H1 (cell line): ENCODE data around the gene MMS22L. TPM values are rescaled to one million over a fixed set of nuclear protein-coding genes. Genes with fewer than 3 reads are reported as not detected.

Experiments
- CTCF ChIA-PET: fragments of 300-600 bp; sonication (Branson Sonifier 250); formaldehyde crosslinking; loops from one replicate; lab custom pipeline; 2021; ENCODE audit not compliant: partially characterized antibody; lab: Charles Lee
- POLR2A ChIA-PET: fragments of 300-600 bp; sonication (Branson Sonifier 250); formaldehyde crosslinking; loops from one replicate; lab custom pipeline; 2021; ENCODE audit warnings: inconsistent platforms; ENCODE audit not compliant: partially characterized antibody; lab: Charles Lee
- DNase-seq, 2 experiments: peaks; one replicate each; pipeline versions ENCODE4 v3.0.0 to v3.0.0-alpha.2; 2010 to 2022; ENCODE audit warnings: low spot score in 2 of 2, low read depth in 1 of 2, mixed read lengths in 1 of 2
- FAIRE-seq: peaks from 2 replicates; lab custom pipeline; 2011; peaks lifted over from hg19 to GRCh38; lab: Jason Lieb, UNC
- H2AFZ ChIP-seq: 2 replicates; pipeline ENCODE4 v1.8.1; 2012; ENCODE audit warnings: low read length, inconsistent platforms
- H2AK5ac ChIP-seq: 2 replicates; pipeline ENCODE4 v1.6.1; 2013; ENCODE audit warnings: low read depth, low read length
- H2BK120ac ChIP-seq: replicated peaks from 2 replicates; pipeline ENCODE3; 2013; ENCODE audit warnings: low read depth, low read length, inconsistent platforms
- H2BK12ac ChIP-seq: 2 replicates; pipeline ENCODE4 v1.6.1; 2013; ENCODE audit warnings: low read depth, low read length
- H2BK15ac ChIP-seq: 2 replicates; pipeline ENCODE4 v1.6.1; 2013; ENCODE audit warnings: low read length
- H2BK20ac ChIP-seq: 2 replicates; pipeline ENCODE4 v1.6.1; 2013; ENCODE audit warnings: low read length
- H2BK5ac ChIP-seq: 2 replicates; pipeline ENCODE4 v1.6.1; 2013; ENCODE audit warnings: low read depth, low read length
- H3K14ac ChIP-seq: 2 replicates; pipeline ENCODE4 v1.6.1; 2013; ENCODE audit warnings: inconsistent platforms; ENCODE audit not compliant: insufficient read length
- H3K18ac ChIP-seq: 2 replicates; pipeline ENCODE4 v1.6.1; 2013; ENCODE audit warnings: low read length; ENCODE audit errors: extremely low read depth
- H3K23ac ChIP-seq: 2 replicates; pipeline ENCODE4 v1.6.1; 2013; ENCODE audit warnings: inconsistent platforms; ENCODE audit not compliant: insufficient read length
- H3K23me2 ChIP-seq: 2 replicates; pipeline ENCODE4 v1.6.1; 2013; ENCODE audit warnings: low read depth, low read length
- H3K27ac ChIP-seq: 2 replicates; pipeline ENCODE4 v1.6.1; 2011; ENCODE audit warnings: low read depth, low read length, inconsistent platforms
- H3K27me3 ChIP-seq, 4 experiments: replicated peaks in 1 of 4; 1 replicate in 1 of 4; 2 replicates in 3 of 4; pipeline versions ENCODE4 v1.6.1 to v1.8.1; 2011 to 2013; ENCODE audit warnings: low read length in 3 of 4, mild to moderate bottlenecking in 3 of 4, inconsistent platforms in 2 of 4, mixed read lengths in 2 of 4, moderate library complexity in 1 of 4; ENCODE audit not compliant: control insufficient read depth in 3 of 4, insufficient read depth in 3 of 4; ENCODE audit errors: extremely low read depth in 1 of 4
- H3K36me3 ChIP-seq, 4 experiments: 2 replicates each; pipeline versions ENCODE4 v1.6.1 to v1.8.1; 2011 to 2013; ENCODE audit warnings: mild to moderate bottlenecking in 4 of 4, low read length in 3 of 4, moderate library complexity in 2 of 4, control low read depth in 1 of 4, inconsistent platforms in 1 of 4; ENCODE audit not compliant: insufficient read depth in 4 of 4, control insufficient read depth in 2 of 4
- H3K4ac ChIP-seq: replicated peaks from 2 replicates; pipeline ENCODE3; 2013; ENCODE audit warnings: low read length, low read depth, mixed read lengths, inconsistent platforms; ENCODE audit not compliant: insufficient read length
- H3K4me1 ChIP-seq, 4 experiments: replicated peaks in 1 of 4; 1 replicate in 1 of 4; 2 replicates in 3 of 4; pipeline versions ENCODE4 v1.6.1 to v1.8.1; 2011 to 2013; ENCODE audit warnings: low read length in 3 of 4, inconsistent platforms in 2 of 4, mixed read lengths in 1 of 4; ENCODE audit not compliant: insufficient read depth in 4 of 4, control insufficient read depth in 3 of 4
- H3K4me2 ChIP-seq, 2 experiments: 2 replicates each; pipeline versions ENCODE4 v1.6.1 to v1.8.1; 2011 to 2013; ENCODE audit warnings: low read depth in 2 of 2, low read length in 2 of 2, control low read depth in 1 of 2, inconsistent platforms in 1 of 2, mild to moderate bottlenecking in 1 of 2; ENCODE audit not compliant: insufficient read depth in 1 of 2
- H3K4me3 ChIP-seq, 4 experiments: fragments of 200-600, 300-600 bp in 1 of 4; sonication (generic), shearing (Covaris generic), sonication (Bioruptor Twin) in 1 of 4; 2 replicates each; pipeline versions ENCODE4 v1.5.1 to v1.8.1; 2011 to 2016; ENCODE audit warnings: low read length in 4 of 4, low read depth in 3 of 4, control low read depth in 2 of 4, inconsistent platforms in 2 of 4, mild to moderate bottlenecking in 2 of 4, mixed read lengths in 1 of 4, moderate library complexity in 1 of 4; ENCODE audit not compliant: insufficient read depth in 2 of 4; ENCODE audit errors: extremely low read depth in 1 of 4
- H3K56ac ChIP-seq: replicated peaks from 2 replicates; pipeline ENCODE3; 2013; ENCODE audit warnings: low read depth, mild to moderate bottlenecking, mixed read lengths, low read length, inconsistent platforms; ENCODE audit not compliant: insufficient read length
- H3K79me1 ChIP-seq: 2 replicates; pipeline ENCODE4 v1.6.1; 2013; ENCODE audit warnings: low read depth, low read length, control low read depth
- H3K79me2 ChIP-seq, 2 experiments: 2 replicates each; pipeline versions ENCODE4 v1.6.1 to v1.8.1; 2012 to 2013; ENCODE audit warnings: low read length in 2 of 2, mild to moderate bottlenecking in 2 of 2, inconsistent platforms in 1 of 2; ENCODE audit not compliant: insufficient read depth in 2 of 2, control insufficient read depth in 1 of 2
- H3K9ac ChIP-seq, 4 experiments: replicated peaks in 1 of 4; 1 replicate in 1 of 4; 2 replicates in 3 of 4; pipeline versions ENCODE4 v1.6.1 to v1.8.1; 2011 to 2013; ENCODE audit warnings: low read depth in 3 of 4, low read length in 3 of 4, control low read depth in 2 of 4, mild to moderate bottlenecking in 2 of 4, moderate library complexity in 2 of 4, inconsistent platforms in 1 of 4; ENCODE audit errors: extremely low read depth in 1 of 4
- H3K9me3 ChIP-seq, 2 experiments: 2 replicates each; pipeline versions ENCODE4 v1.6.1 to v1.8.1; 2012 to 2013; ENCODE audit warnings: mild to moderate bottlenecking in 2 of 2, moderate library complexity in 2 of 2, control low read depth in 1 of 2, inconsistent platforms in 1 of 2, low read depth in 1 of 2, low read length in 1 of 2, mixed read lengths in 1 of 2; ENCODE audit not compliant: insufficient read depth in 2 of 2
- H4K20me1 ChIP-seq, 2 experiments: replicated peaks in 1 of 2; 2 replicates each; pipeline versions ENCODE3 to v1.8.1; 2011 to 2013; ENCODE audit warnings: inconsistent platforms in 2 of 2, low read length in 2 of 2, mild to moderate bottlenecking in 1 of 2; ENCODE audit not compliant: insufficient read depth in 2 of 2, control insufficient read depth in 1 of 2
- H4K5ac ChIP-seq: 2 replicates; pipeline ENCODE4 v1.6.1; 2013; ENCODE audit warnings: low read length, low read depth, mixed read lengths, inconsistent platforms; ENCODE audit not compliant: insufficient read length
- H4K8ac ChIP-seq: 2 replicates; pipeline ENCODE4 v1.8.0; 2013; ENCODE audit warnings: mild to moderate bottlenecking, moderate library complexity, low read length, inconsistent platforms; ENCODE audit not compliant: insufficient read depth; ENCODE audit errors: extremely low read depth
- H4K91ac ChIP-seq: replicated peaks from 2 replicates; pipeline ENCODE3; 2013; ENCODE audit warnings: low read length, mixed read lengths, inconsistent platforms; ENCODE audit not compliant: insufficient read length
- PHF8 ChIP-seq: fragments of 200-600 bp; sonication (generic); conservative IDR thresholded peaks from 2 replicates; pipeline ENCODE4 v1.7.1; 2012; ENCODE audit warnings: low read depth, mild to moderate bottlenecking, inconsistent platforms, low read length, moderate library complexity
- WGBS, 2 experiments: shearing (Covaris generic) in 1 of 2; methylation state at CpG; one replicate each; pipeline versions ENCODE4 v1.1.6 to v1.1.7; 2013 to 2015; ENCODE audit warnings: low lambda C conversion rate in 2 of 2, mixed read lengths in 2 of 2, inconsistent platforms in 1 of 2, low coverage in 1 of 2, missing lambda C conversion rate in 1 of 2; ENCODE audit not compliant: insufficient replicate concordance in 2 of 2, insufficient coverage in 1 of 2, insufficient read length in 1 of 2; ENCODE audit errors: extremely low coverage in 1 of 2, missing lambda C conversion rate in 1 of 2; 5-methylcytosine and 5-hydroxymethylcytosine counted together
- polyA plus RNA-seq, 7 experiments: library from polyadenylated mRNA; depleted of rRNA in 3 of 7; stranded (reverse) in 5 of 7; unstranded in 2 of 7; fragments of >200 nt in 5 of 7; fragments of 200-250 nt in 2 of 7; gene quantifications; 1 replicate in 5 of 7; 2 replicates in 1 of 7; 4 replicates in 1 of 7; pipeline versions ENCODE4 v1.2.1 to v1.2.3, GENCODE V29; 2011 to 2013; ENCODE audit warnings: missing spikeins in 2 of 7, mixed read lengths in 2 of 7
- total RNA-seq: library from RNA; stranded (reverse); fragmentation: NEBNext Ultra II Directional; extraction: Animal tissue kit (Norgen Biotek cat#: 25700); gene quantifications from 2 replicates; pipeline ENCODE4 v1.2.1, GENCODE V29; 2021

Gene MMS22L
- total and polyA plus RNA-seq, 2 of the 8 experiments (the other 6 are each of a cell fraction or from before 2014, with no cell fraction given), result 11.1 to 32.6 TPM

DNA sequence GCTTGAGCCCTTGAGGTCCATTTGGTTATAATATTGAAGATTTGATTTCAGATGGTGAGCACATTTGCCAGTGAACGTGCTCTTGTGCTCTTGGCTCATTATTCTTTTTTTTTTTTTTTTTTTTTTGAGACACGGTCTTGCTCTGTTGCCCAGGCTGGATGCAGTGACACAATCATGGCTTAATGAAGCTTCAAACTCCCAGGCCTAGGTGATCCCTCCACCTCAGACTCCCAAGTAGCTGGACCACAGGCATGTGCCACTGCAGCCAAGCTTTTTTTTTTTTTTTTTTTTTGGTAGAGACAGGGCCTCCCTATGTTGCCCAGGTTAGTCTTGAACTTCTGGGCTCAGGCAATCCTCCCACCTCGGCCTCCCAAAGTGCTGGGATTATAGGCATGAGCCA lies 182.3 kb downstream of the MMS22L start:
- no peak overlapping the region for H3K4ac ChIP-seq
- H3K4me3 ChIP-seq, result no peak overlapping the region
- 90% methylated on average over 1 of the region's 3 CpGs; no CpG with 5 or more reads in 1 of the 2 experiments for WGBS, 2 experiments
- no peak for DNase-seq
- no peak overlapping the region for H3K56ac ChIP-seq
- no peak overlapping the region for H3K18ac ChIP-seq
- no peak overlapping the region for H2AFZ ChIP-seq
- ChIA-PET POLR2A (no interaction called here), CTCF (no interaction called here)
- H2BK15ac ChIP-seq, result no peak overlapping the region
- H4K20me1 ChIP-seq, result no peaks in the 10 kb centered on the region
- no peak overlapping the region for H2BK20ac ChIP-seq
- H3K27ac ChIP-seq, result no peak overlapping the region
- H3K79me1 ChIP-seq, result no peaks in the 10 kb centered on the region
- no peaks in the 10 kb centered on the region for H3K36me3 ChIP-seq
- H3K9me3 ChIP-seq, result no peaks in the 10 kb centered on the region
- no peaks in the 10 kb centered on the region for H3K4me1 ChIP-seq
- H3K9ac ChIP-seq, result no peak overlapping the region
- H2AK5ac ChIP-seq, result no peak overlapping the region
- no peaks in the 10 kb centered on the region for H3K79me2 ChIP-seq
- H4K5ac ChIP-seq, result no peak overlapping the region
- no peak overlapping the region for H3K23ac ChIP-seq
- no peaks in the 10 kb centered on the region for H3K23me2 ChIP-seq
- H4K91ac ChIP-seq, result no peak overlapping the region
- FAIRE-seq, result no peak
- H2BK12ac ChIP-seq, result no peak overlapping the region
- H3K4me2 ChIP-seq, result no peak overlapping the region
- H2BK120ac ChIP-seq, result no peak overlapping the region
- H2BK5ac ChIP-seq, result no peak overlapping the region
- no peak overlapping the region for H3K14ac ChIP-seq
- no peaks in the 10 kb centered on the region for H3K27me3 ChIP-seq
- no peak overlapping the region for H4K8ac ChIP-seq
- TF ChIP-seq PHF8, result no peak
